ENCODE measurements around the gene TRIM69.

The TRIM69 gene

GRCh38 chr15:44711096-44711742, 25.1 kb upstream of the TRIM69 start, which contains the start of the genes B2M and PATL2:
Gene B2M (plus strand): TSS chr15:44711517. CDS start chr15:44711547, 30 bp downstream.
Gene PATL2 (minus strand): TSS chr15:44711323. CDS start chr15:44676490, 34,833 bp downstream.
- in situ Hi-C loops (cut with HindIII; ENCODE audit: low sequenced_read_pairs), result no loop called here
- peak within 1 kb of the TSS; percentile 97 for H3K4me3 ChIP-seq (ENCODE audit: low read depth, low read length)
- DNase-seq (ENCODE audit: low read depth), result peak; percentile 95
- TF ChIP-seq CTCF (IDR thresholded peaks at IDR 0.05; ENCODE audit: low read depth, low read length, missing control alignments), result no peak

DNA sequence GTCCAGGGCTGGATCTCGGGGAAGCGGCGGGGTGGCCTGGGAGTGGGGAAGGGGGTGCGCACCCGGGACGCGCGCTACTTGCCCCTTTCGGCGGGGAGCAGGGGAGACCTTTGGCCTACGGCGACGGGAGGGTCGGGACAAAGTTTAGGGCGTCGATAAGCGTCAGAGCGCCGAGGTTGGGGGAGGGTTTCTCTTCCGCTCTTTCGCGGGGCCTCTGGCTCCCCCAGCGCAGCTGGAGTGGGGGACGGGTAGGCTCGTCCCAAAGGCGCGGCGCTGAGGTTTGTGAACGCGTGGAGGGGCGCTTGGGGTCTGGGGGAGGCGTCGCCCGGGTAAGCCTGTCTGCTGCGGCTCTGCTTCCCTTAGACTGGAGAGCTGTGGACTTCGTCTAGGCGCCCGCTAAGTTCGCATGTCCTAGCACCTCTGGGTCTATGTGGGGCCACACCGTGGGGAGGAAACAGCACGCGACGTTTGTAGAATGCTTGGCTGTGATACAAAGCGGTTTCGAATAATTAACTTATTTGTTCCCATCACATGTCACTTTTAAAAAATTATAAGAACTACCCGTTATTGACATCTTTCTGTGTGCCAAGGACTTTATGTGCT, 24.5 kb upstream of the TRIM69 start:
- in situ Hi-C loops (cut with HindIII; ENCODE audit: low sequenced_read_pairs), result no loop called here
- no peak for DNase-seq (ENCODE audit: low read depth)
- H3K4me3 ChIP-seq (ENCODE audit: low read depth, low read length), result peak overlapping the region; percentile 97

DNA sequence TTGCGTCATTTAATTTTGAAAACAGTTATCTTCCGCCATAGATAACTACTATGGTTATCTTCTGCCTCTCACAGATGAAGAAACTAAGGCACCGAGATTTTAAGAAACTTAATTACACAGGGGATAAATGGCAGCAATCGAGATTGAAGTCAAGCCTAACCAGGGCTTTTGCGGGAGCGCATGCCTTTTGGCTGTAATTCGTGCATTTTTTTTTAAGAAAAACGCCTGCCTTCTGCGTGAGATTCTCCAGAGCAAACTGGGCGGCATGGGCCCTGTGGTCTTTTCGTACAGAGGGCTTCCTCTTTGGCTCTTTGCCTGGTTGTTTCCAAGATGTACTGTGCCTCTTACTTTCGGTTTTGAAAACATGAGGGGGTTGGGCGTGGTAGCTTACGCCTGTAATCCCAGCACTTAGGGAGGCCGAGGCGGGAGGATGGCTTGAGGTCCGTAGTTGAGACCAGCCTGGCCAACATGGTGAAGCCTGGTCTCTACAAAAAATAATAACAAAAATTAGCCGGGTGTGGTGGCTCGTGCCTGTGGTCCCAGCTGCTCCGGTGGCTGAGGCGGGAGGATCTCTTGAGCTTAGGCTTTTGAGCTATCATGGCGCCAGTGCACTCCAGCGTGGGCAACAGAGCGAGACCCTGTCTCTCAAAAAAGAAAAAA, 23.9 kb upstream of the TRIM69 start:
- TF ChIP-seq CTCF (IDR thresholded peaks at IDR 0.05; ENCODE audit: low read depth, low read length, missing control alignments), result no peak
- H3K4me3 ChIP-seq (ENCODE audit: low read depth, low read length), result peak overlapping the region; percentile 97
- peak; percentile 75 for DNase-seq (ENCODE audit: low read depth)
- in situ Hi-C loops (cut with HindIII; ENCODE audit: low sequenced_read_pairs), result no loop called here

More for the DNA sequence above, 24.5 kb upstream of the TRIM69 start:
- no peak for TF ChIP-seq CTCF (IDR thresholded peaks at IDR 0.05; ENCODE audit: low read depth, low read length, missing control alignments)

- in situ Hi-C loops (cut with HindIII; ENCODE audit: low sequenced_read_pairs), result no loop called here
- H3K4me3 ChIP-seq (ENCODE audit: low read depth, low read length), result peak overlapping the region; percentile 97
- TF ChIP-seq CTCF (IDR thresholded peaks at IDR 0.05; ENCODE audit: low read depth, low read length, missing control alignments), result peak; percentile 42
- no peak for DNase-seq (ENCODE audit: low read depth)
Measured at GRCh38 chr15:44713006-44713966, 23.0 kb upstream of the TRIM69 start.

DNA sequence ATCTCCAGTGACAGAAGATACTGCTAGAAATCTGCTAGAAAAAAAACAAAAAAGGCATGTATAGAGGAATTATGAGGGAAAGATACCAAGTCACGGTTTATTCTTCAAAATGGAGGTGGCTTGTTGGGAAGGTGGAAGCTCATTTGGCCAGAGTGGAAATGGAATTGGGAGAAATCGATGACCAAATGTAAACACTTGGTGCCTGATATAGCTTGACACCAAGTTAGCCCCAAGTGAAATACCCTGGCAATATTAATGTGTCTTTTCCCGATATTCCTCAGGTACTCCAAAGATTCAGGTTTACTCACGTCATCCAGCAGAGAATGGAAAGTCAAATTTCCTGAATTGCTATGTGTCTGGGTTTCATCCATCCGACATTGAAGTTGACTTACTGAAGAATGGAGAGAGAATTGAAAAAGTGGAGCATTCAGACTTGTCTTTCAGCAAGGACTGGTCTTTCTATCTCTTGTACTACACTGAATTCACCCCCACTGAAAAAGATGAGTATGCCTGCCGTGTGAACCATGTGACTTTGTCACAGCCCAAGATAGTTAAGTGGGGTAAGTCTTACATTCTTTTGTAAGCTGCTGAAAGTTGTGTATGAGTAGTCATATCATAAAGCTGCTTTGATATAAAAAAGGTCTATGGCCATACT, 21.1 kb upstream of the TRIM69 start:
- DNase-seq (ENCODE audit: low read depth), result no peak
- TF ChIP-seq CTCF (IDR thresholded peaks at IDR 0.05; ENCODE audit: low read depth, low read length, missing control alignments), result no peak
- in situ Hi-C loops (cut with HindIII; ENCODE audit: low sequenced_read_pairs), result no loop called here
- H3K4me3 ChIP-seq (ENCODE audit: low read depth, low read length), result no peak overlapping the region

Data from astrocyte of the cerebellum (primary cell).